GM21367 (cell line): ENCODE results near the gene MARCKSL1.
A peak's percentile ranks its signal among the peaks of the same experiment; 100 is the strongest.
"Not testable (repeated sequence)": the region's sequence is repeated elsewhere in the genome, so short reads cannot be mapped to it uniquely, and the experiment has no call there.

Source experiments
- ATAC-seq: cut with Tn5 transposase; IDR thresholded peaks from one replicate; pipeline ENCODE4 v1.9.1; 2021; ENCODE audit not compliant: unreplicated experiment

The MARCKSL1 gene

GRCh38 chr1:32335790-32336590 lies at the start of gene MARCKSL1:
TSS of gene MARCKSL1 (minus strand) at chr1:32336233. CDS start at chr1:32336033, 200 bp downstream.
- peak; percentile 28 for ATAC-seq

- ATAC-seq: no peak
Observed at GRCh38 chr1:32380057-32380456, 44.0 kb upstream of the MARCKSL1 start.

DNA sequence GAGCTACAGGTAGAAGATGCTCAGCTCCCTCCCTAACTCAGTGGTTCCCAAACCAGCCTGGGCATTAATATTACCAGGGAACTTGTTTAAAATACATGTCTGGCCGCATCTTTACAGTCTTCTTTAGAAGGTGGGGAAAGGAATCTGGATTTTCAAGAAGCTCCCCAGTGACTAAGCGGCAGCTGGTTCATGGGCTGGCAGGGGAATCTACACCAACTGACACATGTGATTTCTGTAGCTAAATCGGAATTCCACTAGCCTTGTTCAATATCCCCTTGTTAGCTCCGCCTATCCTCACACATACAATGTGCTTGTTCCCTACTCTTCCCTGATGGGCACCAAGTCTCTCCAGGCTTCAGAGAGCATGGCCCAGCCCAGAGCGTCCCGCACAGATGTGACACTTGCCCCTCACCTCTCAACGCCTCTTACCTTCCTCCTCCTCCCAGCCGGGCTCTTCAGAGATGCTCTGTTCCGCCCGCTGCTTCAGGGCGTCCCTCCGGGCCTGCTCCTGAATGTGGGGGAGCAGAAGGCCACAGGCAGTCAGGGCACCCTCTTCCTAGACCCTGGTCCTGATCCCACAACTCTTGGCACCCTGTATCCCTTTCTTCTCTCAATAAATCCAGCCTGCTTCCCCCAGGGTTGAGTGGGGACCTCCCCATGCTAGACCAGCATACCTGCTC lies 41.6 kb upstream of the MARCKSL1 start:
- ATAC-seq: no peak

DNA sequence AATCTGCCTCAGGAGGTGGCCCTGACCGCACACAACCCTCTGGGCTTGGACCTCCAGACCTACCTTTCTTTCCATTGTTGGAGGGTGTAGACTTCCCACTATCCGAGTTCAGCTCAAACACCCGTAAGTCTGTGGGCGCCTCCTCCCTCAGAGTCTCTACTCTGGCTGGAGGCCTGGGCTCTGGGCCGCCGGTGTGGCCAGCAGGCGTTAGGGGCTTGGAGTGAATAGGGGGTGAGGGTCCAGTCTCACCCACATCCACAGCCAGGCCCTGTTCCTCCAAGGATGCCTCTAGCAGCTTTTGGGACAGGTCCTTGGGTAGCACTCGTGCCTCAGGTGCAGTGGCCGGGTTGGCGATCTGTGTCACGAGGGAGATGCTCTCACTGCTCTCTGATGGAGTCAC lies 40.2 kb upstream of the MARCKSL1 start:
- no peak for ATAC-seq

GRCh38 chr1:32373996-32374592 lies 38.1 kb upstream of the MARCKSL1 start:
- ATAC-seq: no peak

DNA sequence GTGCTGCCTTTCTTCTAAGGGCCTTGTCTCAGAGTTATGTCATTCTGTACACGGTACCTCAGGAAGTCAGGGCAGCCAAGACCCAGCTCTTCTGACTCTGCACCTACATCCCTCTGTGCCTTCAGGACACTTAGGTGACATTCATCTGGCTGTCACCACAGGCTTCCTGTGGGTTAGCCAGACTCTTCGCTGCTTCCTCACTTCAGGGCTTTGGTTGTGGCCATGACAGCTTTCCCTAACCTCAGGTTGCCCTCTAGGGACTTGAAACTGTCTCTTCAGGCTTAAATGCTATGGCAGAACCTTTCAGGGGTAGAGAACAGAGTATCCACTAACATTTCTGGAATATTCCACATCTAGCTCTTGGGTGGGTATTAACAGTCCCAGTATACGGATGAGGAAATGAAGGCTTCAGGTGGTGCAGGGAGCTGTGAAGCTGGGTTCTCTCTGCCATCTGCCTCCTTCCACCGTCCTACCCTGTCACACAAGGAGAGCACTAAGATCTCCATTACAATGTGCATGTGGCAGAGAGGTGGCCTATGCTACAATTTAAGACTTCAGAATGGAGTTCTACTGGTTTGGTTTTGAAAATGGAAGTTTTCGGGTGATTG lies 36.2 kb upstream of the MARCKSL1 start:
- no peak for ATAC-seq

DNA sequence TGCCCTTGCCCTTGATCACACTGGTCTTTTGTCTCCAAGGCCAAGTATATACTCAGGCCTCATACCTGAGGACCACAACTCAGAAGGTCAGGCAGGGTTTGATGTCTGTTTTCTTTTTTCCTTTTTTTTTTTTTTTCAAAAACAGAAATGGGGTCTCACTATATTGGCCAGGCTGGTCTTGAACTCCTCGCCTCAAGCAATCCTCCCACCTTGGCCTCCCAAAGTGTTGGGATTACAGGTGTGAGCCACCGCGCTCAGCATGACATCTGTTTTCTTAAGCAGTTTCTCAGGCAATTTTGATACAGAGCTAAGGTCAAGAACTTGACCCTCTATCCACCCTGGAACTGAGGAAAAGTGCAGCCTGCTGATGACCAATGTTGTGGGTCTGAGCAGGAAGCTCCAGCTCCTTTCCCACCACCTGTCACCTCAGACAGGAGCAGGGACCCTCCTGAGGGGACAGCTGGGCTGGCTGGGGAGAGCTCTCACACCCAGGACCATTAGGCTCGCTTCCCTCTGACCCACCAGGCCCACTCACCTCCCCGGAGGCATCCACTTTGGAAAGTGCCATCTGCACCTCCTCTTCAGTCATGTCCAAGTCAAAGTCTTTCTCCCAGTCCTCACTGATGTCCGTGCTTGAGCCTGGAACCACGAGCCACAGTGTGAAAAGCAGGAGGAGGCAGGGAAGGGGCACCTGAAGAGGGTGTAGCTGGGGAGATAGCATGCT lies 32.0 kb upstream of the MARCKSL1 start:
- no peak for ATAC-seq

DNA sequence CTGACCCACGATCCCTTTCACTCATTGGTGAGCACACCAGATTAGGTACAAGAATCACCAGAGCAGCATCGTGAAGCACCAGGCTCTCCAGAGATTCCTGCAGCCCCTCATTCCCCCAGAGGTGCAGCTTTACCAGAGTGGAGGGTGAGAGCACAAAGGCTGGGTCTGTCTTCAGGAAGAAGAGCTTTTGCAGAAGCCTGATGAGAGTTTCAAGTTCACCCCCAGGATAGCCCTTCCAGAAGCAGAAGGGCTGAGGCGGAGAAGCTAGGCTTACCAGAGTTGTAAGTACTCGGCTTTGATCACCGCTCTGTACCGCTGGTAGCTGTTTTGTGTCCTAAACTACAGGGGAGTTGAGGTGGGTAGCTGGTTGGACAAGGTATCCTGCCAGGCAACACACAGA lies 29.4 kb upstream of the MARCKSL1 start:
- ATAC-seq: no peak

DNA sequence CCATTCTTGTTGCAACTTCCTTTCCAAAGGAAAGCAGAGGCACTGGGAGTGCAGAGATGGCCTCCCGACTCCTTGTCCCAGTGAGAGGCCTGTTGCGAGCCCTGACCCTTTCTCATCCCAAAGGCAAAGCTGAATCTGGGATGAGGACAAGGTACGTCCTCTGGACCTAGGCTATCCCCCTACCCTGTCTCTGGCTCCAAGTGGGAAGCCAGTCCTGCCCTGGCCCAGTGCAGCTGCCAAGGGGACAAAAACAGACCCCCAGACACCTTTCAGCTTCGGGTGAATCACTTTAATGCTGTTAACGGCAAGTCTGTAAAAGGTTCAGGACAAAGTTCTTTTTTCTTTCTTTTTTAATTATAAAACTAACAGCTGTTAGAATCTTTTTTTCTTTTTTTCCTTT lies 28.8 kb upstream of the MARCKSL1 start:
- no peak for ATAC-seq

DNA sequence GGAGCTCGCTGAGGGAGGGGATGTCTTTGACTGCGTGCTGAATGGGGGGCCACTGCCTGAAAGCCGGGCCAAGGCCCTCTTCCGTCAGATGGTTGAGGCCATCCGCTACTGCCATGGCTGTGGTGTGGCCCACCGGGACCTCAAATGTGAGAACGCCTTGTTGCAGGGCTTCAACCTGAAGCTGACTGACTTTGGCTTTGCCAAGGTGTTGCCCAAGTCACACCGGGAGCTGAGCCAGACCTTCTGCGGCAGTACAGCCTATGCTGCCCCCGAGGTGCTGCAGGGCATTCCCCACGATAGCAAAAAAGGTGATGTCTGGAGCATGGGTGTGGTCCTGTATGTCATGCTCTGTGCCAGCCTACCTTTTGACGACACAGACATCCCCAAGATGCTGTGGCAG lies 27.7 kb upstream of the MARCKSL1 start:
- no peak for ATAC-seq

DNA sequence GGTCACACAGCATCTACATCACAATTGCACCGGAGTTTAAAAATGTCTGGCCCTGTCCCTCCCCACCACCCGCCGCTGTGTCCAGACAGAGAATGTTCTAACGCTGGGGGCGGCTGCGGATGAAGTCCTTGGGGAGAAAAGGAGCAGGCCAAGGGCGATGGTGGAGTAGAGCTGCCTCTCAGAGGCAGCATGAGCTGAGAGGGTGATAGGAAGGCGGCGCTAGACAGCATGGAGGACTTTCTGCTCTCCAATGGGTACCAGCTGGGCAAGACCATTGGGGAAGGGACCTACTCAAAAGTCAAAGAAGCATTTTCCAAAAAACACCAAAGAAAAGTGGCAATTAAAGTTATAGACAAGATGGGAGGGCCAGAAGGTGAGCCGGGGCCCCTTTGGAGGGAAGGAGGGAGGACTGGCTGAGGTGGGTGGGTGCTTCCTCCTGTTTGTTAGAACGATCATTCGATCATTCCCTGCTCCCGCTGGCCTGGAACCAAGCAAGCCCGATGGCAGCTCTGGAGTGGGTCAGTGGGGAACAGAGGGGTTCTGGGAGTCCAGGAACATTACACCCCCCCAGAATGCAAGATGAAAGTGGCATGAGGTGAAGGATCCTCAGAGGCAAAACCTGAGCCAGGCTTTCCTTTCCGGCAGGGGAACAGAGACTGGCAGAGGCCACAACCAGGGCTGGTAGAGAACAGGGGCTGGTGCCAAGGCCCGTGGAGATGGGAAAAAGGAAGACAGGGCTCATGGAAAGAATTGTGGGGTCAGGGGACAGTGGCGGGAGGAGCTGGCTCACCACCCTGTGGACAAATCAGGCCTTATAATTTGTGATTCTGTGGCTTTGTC lies 26.7 kb upstream of the MARCKSL1 start, which contains the start of the genes FAM229A and TSSK3:
FAM229A (minus strand) TSS at position 12 of the 840 bp plus-strand sequence. CDS start 394 bp downstream, outside the sequence.
TSSK3 (plus strand) TSS at position 66 of the 840 bp plus-strand sequence; CDS start at position 229, 163 bp downstream.
- no peak for ATAC-seq

DNA sequence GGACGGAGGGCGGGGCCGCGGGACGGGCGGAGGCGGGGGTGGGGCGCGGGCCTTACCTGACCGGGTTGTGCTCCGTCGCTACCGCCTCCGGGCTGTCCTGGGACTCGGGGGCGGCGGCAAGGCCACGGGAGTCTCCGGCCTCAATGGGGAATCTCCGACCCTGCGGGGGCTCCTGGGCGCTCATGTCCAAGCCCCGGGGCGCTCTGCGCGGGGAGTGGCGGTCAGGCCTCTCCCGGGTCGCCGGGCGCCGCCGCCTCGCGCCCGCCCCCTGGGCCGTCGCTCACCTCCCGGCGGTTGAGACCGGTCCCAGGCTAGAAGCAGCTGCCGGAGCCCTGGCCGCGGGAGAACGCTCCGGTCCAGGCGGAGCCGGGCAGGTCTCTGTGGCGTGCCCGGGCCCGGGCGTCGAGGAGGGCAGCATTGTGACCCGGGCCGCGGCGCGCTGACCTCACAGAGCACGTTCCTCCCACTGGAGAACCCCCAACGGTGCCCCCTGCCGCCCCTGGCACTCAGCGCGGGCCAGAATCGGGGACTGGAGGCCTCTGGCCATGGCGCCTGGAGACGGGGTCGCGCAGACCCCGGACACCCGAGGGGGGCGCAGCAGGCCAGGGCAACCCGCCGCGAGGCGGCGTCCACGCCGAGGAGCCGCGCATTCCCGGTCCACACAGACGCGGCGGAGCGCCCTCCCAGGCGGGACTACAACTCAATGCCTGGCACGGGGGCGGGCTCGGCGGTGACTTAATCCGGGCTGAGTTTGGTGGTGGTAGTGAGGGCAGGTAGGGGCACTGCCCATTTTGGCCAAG lies 25.8 kb upstream of the MARCKSL1 start:
- ATAC-seq: no peak

- no peak for ATAC-seq
Observed at GRCh38 chr1:32361308-32361673, 25.3 kb upstream of the MARCKSL1 start.

DNA sequence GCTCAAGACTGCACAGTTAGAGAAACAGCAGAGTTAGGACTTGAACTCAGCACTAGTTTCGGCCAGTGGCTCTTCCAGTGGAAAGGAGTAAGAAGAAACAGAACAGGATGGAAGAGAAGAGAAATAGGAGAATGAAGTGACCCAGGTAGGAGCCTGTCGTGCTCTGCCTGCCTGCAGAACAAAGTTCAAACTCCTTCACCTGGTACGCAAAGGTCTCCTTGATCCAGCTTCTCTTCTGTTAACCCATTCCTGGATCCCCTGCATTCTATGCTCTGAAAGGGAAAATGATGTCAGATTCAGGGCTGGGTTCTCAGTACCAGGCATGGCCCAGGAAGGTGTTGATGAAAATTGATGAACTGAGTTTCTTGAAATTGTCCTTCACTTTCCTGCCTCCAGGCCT lies 22.4 kb upstream of the MARCKSL1 start:
- no peak for ATAC-seq

GRCh38 chr1:32357614-32358013 lies 21.6 kb upstream of the MARCKSL1 start:
- no peak for ATAC-seq

DNA sequence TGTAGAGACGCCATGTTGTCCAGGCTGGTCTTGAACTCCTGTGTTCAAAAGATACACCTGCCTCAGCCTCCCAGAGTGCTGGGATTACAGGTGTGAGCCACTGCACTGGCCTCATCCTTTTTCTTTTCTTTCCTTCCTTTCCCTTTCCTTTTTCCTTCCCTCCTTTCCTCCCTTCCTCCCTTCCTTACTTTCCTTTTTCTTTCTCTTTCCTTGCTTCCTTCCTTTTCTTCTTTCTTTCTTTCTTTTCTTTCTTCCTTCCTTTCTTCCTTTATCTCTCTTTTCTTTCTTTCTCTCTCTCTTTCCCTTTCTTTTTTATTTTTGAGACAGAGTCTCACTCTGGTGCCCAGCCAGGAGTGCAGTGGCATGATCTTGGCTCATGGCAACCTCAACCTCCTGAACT lies 20.4 kb upstream of the MARCKSL1 start:
- no peak for ATAC-seq

DNA sequence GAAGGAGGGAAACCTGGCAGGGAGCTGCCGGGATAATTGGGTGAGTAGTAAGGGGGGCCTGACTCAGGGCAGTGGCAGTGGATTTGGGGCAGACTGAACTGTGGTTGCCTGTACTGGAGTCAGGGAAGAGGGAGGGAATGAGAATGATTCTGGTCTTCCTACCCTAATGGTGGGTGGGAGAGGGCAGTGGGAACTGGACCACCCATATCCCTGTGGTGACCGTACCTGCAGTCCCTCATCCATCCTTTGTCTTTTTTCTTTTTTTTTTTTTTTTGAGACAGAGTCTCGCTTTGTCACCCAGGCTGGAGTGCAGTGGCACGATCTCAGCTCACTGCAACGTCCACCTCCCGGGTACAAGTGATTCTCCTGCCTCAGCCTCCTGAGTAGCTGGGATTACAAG lies 19.7 kb upstream of the MARCKSL1 start:
- ATAC-seq: not testable (repeated sequence)

DNA sequence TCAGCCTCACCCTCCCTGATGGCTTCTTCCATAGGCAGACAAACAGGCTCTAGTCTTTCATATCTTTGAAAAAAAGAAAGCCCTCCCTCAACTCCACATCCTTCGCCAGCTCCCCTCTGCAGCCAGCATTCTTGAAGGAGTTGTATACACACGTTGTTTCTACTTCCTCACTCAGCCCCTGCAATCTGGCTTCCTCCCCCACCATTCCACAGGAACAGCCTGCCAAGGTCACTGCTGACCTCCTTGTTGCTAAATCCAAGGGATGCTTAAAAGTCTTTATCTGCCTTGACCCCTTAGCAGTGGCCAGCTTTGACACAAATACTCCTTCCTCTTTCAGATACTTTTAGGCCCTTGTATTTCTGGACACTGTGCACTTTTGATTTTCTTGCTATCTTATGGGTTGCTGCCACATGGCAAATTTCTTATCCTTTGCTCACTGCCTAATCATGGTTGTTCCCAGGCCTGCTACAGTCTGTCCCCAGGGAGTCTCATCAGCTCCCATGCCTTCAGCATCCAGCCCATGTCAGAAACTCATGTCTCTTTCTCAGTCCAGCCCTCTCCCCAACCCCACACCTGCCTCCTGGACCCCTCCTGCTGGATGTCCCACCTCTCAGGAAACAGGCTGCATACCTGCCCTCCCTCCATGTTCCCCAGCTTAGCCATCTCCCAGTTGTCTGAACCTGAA lies 18.0 kb upstream of the MARCKSL1 start:
- ATAC-seq: no peak

DNA sequence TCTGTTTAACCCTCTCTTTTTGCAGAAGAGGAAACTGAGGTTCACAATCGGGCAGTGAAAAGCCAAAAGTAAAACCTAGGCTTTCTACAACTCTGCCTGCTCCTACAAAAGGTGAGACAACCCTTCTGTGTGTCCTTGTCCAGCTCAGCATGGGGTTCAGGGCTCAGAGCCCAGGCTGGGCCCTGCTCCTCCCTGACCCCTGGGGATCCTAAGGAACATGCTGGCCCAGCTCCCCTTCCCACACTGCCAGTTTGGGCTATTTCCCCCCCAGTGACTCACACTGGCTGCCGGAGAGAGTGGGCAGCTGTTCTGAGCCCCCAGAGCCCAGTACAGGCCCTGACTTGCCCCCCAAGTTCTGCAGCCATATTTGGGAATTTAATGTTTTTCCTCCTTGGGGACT lies 17.4 kb upstream of the MARCKSL1 start:
- no peak for ATAC-seq
